Transverse colon (tissue), 4 donors: Measurements from ENCODE around the gene PDZD2.

Experiments
- POLR2A ChIP-seq: fragments of 450-650 bp; IDR thresholded peaks from one replicate; pipeline ENCODE4 v1.6.1; 2016; ENCODE audit warnings: antibody characterized with exemption, mild to moderate bottlenecking, moderate library complexity
- POLR2AphosphoS5 ChIP-seq, 3 donors: sonication (generic); formaldehyde crosslinking; IDR thresholded peaks; one replicate each; pipeline ENCODE4 v1.6.1; 2016; ENCODE audit warnings: antibody characterized with exemption in 3 of 3
- TF ChIP-seq, protein P1 (sequence below), 5 experiments: fragments of 200-600 bp in 3 of 5; fragments of 450-650 bp in 2 of 5; sonication (generic) in 3 of 5; IDR thresholded peaks; 1 replicate in 2 of 5; 2 replicates in 3 of 5; pipeline ENCODE4 v1.5.1; 2016 to 2017; ENCODE audit warnings: antibody characterized with exemption in 5 of 5, inconsistent platforms in 3 of 5, mild to moderate bottlenecking in 2 of 5, moderate library complexity in 1 of 5

GRCh38 chr5:32115985-32116384, 477.1 kb downstream of the PDZD2 start:
- TF ChIP-seq POLR2A (no peak), POLR2AphosphoS5 (IDR thresholded peaks at IDR 0.05) (no peak)
- TF ChIP-seq, protein P1, sequence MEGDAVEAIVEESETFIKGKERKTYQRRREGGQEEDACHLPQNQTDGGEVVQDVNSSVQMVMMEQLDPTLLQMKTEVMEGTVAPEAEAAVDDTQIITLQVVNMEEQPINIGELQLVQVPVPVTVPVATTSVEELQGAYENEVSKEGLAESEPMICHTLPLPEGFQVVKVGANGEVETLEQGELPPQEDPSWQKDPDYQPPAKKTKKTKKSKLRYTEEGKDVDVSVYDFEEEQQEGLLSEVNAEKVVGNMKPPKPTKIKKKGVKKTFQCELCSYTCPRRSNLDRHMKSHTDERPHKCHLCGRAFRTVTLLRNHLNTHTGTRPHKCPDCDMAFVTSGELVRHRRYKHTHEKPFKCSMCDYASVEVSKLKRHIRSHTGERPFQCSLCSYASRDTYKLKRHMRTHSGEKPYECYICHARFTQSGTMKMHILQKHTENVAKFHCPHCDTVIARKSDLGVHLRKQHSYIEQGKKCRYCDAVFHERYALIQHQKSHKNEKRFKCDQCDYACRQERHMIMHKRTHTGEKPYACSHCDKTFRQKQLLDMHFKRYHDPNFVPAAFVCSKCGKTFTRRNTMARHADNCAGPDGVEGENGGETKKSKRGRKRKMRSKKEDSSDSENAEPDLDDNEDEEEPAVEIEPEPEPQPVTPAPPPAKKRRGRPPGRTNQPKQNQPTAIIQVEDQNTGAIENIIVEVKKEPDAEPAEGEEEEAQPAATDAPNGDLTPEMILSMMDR (IDR thresholded peaks at IDR 0.05), result no peak
